NB4 (cell line): ENCODE measurements around the gene PAQR7.

Experiments used
- CTCF ChIP-seq: IDR thresholded peaks from one replicate; pipeline ENCODE4 v1.5.1; 2012; ENCODE audit warnings: low read depth, low read length
- POLR2A ChIP-seq: IDR thresholded peaks from 2 replicates; pipeline ENCODE4 v1.6.1; 2011; ENCODE audit warnings: mild to moderate bottlenecking; ENCODE audit not compliant: insufficient read length; ENCODE audit errors: extremely low read depth

- TF ChIP-seq POLR2A (no peak), CTCF (no peak)
Observed at GRCh38 chr1:25890239-25891034, 14.9 kb upstream of the PAQR7 start.
